ENCODE results near the gene USH1G.
A peak's percentile ranks its signal among the peaks of the same experiment; 100 is the strongest.

Gene USH1G

GRCh38 chr17:74928786-74929185 lies 5.7 kb upstream of the USH1G start:
- TF ChIP-seq CTCF (conservative IDR thresholded peaks at IDR 0.05; ENCODE audit: control insufficient read depth, insufficient read depth, low read depth, low read length) = no peak
- DNase-seq (ENCODE audit: low read depth) = no peak
- H3K4me3 ChIP-seq (ENCODE audit: control insufficient read depth, low read depth, low read length) = no peak overlapping the region

- TF ChIP-seq CTCF (conservative IDR thresholded peaks at IDR 0.05; ENCODE audit: control insufficient read depth, insufficient read depth, low read depth, low read length) = no peak
- no peak for DNase-seq (ENCODE audit: low read depth)
- no peak overlapping the region for H3K4me3 ChIP-seq (ENCODE audit: control insufficient read depth, low read depth, low read length)
These were observed 2.2 kb upstream of the USH1G start for GRCh38 chr17:74925242-74925641.

- H3K4me3 ChIP-seq (ENCODE audit: control insufficient read depth, low read depth, low read length) = no peak within 1 kb of the TSS
- no peak for TF ChIP-seq CTCF (conservative IDR thresholded peaks at IDR 0.05; ENCODE audit: control insufficient read depth, insufficient read depth, low read depth, low read length)
- DNase-seq (ENCODE audit: low read depth) = no peak
These were observed 1.3 kb upstream of the USH1G start, which contains the start of gene OTOP2 for GRCh38 chr17:74924250-74924948. TSS of gene OTOP2 (plus strand) at chr17:74924273. CDS start at chr17:74924633, 360 bp downstream.

GRCh38 chr17:74923538-74924249 lies 639 bp upstream of the USH1G start:
- no peak overlapping the region for H3K4me3 ChIP-seq (ENCODE audit: control insufficient read depth, low read depth, low read length)
- DNase-seq (ENCODE audit: low read depth) = peak; percentile 35
- peak; percentile 45 for TF ChIP-seq CTCF (conservative IDR thresholded peaks at IDR 0.05; ENCODE audit: control insufficient read depth, insufficient read depth, low read depth, low read length)

GRCh38 chr17:74922172-74922571 lies 883 bp downstream of the USH1G start:
- DNase-seq (ENCODE audit: low read depth) = no peak
- no peak overlapping the region for H3K4me3 ChIP-seq (ENCODE audit: control insufficient read depth, low read depth, low read length)
- TF ChIP-seq CTCF (conservative IDR thresholded peaks at IDR 0.05; ENCODE audit: control insufficient read depth, insufficient read depth, low read depth, low read length) = no peak

GRCh38 chr17:74921769-74922168 lies 1.3 kb downstream of the USH1G start:
- TF ChIP-seq CTCF (conservative IDR thresholded peaks at IDR 0.05; ENCODE audit: control insufficient read depth, insufficient read depth, low read depth, low read length) = no peak
- no peak overlapping the region for H3K4me3 ChIP-seq (ENCODE audit: control insufficient read depth, low read depth, low read length)
- no peak for DNase-seq (ENCODE audit: low read depth)

Data from fibroblast of mammary gland (primary cell).